ENCODE measurements around the gene EMC8.
"Not testable (repeated sequence)": the region's sequence is repeated elsewhere in the genome, so short reads cannot be mapped to it uniquely, and the experiment has no call there.

EMC8 gene

DNA sequence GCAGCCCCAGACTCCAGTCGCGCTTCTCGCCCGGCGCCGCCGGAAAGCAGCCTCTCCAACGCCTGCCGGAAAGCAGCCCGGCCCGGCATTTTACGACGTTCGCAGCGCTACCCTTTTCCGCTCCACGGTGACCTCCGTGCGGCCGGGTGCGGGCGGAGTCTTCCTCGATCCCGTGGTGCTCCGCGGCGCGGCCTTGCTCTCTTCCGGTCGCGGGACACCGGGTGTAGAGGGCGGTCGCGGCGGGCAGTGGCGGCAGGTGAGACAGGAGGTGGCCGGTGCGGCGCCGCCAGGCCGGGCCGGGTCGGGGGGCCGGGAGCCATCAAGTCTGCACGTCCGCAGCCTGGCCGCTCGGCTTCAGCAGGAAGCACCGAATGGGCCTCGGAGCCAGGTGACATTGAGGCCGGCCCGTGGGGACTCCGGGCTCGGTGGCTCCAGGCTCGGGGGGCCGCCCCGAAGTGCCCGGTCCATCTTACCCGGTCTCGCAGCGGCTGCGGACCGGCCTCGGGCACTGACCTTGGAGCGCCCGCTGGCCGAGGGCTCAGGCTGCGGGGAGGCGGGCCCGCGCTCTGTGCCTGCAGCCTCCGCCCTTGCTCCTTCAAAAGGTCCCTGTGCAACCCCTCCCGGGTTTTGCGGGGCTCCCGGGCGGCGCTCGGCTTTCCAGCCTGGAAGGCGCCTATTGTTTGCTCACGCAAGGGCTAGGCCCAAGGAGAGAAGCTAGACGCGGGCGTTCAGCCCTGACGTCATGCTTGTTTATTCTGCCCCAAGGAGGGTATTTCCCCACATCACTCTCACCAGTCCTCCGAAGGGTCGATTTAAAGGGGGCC lies at the start of gene EMC8, which contains the start of gene COX4I1:
TSS of gene EMC8 (minus strand) at position 48 of the 824 bp plus-strand sequence. CDS start 249 bp downstream, outside the sequence.
TSS of gene COX4I1 (plus strand) at position 199 of the 824 bp plus-strand sequence. CDS start 1,511 bp downstream, outside the sequence.
- peak; percentile 87 for DNase-seq

DNA sequence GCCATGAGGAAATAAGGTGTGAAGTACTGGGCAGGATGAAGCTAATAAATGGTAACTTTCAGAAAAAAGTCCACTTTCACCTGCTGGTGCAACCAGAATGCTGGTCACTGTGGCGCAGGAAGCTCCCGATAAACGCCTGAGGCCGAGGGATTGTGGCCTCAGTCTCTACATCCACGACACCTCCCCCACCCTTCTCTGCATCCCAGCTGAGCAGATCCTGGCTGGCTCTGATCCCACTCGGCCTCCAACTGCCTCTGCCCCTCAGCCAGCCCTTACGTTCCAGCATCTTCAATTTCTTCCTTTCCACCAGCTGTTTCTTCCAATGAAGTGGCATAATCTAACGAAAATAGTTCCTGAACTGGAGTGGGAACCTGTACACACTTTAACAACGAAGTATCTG lies 49.6 kb upstream of the EMC8 start:
- DNase-seq, result no peak

DNA sequence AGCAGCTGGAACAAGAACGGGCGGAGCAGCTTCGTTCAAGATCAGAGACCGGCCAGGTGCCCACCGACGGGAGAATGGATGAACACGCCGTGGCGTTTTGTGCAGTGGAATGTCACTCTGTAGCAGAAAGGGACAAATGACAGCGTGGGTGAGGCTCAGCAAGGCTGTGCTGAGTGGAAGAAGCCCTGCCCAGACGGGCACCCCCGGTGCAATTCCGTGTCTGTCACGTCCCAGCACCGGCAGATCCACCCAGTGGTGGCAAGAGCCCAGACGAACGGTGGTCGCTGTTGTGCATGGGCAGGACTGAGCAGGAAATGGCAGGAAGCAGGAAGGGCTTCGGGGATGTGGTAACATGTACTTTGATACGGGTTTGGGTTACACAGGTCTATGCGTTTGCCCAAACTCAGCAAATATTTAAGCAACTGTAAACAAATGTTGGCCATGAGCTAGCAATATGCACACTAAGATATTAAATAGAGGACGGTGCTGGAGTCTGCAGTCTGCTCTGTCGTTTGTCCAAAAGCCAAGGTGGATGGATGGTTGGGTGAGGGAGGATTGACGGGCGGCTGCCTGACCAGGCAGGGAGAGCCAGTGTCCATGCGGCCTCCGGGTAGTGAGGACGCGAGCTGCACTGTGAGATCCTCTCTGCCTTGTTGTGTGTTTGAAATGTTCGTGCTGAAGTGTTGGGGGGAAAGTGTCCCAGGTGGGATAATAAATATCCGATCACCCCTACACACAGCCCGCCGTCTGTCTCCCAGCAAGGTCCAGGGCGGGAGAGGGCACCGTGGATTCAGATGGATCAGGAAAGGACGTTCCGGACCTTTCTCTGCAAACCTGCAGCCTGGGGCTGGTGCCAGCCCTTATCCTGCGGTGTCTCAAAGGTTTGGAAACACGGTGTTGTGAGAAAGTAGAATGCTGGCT lies 48.6 kb upstream of the EMC8 start:
- no peak for DNase-seq

DNA sequence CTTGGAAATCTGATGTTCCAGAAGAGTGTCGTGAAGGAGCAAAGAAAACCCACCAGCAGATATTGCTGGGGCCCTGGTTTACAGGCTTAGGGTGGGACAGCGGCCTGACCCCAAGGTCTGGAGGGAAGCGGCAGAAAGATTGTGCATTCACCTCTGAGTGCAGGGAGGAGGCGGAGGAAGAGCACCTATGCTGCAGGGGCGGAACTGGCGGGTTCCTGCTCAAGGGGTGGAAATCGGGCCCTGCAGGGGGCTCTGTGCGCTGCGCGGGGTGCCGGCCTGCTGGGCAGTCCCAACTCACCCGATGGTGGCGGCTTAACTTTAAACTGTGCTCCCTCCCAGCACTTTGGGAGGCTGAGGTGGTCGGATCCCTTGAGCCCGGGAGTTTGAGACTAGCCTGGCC lies 47.7 kb upstream of the EMC8 start:
- no peak for DNase-seq

DNA sequence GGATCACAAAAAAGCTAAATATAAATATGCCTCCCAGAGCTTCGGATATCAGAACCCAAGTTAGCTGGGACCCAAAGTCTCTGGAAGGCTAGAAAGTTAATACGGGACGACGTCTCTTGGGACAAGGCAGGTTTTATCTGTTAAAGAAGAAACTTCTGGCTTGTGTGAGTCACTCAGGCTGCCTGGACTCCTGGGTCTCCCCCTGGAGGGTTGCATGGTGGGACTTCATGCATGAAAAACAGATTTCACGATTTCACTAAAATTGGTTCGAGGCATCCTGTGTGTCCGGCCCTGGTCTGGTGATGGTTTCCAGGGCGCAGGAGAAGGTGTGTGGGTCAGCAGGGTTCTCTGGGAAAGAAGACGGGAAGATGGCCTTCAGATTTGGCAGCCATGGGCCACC lies 47.1 kb upstream of the EMC8 start:
- no peak for DNase-seq

DNA sequence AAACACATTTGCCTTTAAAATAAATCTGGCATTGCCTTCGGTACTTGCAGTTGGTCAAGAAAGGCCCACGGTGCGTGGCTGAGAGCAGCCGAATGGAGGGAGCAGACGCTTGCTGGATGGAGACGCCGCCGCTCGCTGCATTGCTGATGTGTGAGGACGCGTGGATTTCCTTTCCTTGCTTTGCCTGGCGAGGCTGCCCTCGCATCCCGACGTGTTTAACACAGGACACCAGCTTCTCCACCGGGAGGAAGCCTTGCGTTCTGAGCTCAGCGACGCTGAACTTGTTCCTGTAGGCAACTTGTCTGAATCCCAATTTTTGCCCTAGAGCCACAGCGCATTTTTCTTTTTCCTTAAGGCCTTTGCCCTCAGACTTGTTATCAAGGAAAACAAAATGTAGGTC lies 45.9 kb upstream of the EMC8 start:
- no peak for DNase-seq

DNA sequence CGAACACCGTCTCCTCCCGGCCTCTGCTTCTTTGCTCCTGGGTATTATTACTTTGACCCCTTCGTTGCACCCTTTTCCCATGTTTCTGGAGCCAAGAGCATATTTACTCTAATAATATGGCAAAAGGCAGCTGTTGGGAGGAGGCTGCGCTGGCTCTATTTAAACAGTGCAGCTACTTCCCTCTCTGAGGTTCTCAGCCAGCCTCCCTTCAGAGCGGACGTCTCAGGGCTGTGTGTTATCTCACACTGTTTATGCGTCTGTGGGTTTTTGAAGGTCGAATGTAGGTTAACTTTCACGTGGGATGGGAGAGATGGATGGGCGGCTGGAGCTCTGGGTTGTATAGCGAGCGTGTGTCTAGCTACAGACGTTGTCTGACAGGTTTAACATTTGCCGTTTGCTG lies 45.4 kb upstream of the EMC8 start:
- peak; percentile 69 for DNase-seq

DNA sequence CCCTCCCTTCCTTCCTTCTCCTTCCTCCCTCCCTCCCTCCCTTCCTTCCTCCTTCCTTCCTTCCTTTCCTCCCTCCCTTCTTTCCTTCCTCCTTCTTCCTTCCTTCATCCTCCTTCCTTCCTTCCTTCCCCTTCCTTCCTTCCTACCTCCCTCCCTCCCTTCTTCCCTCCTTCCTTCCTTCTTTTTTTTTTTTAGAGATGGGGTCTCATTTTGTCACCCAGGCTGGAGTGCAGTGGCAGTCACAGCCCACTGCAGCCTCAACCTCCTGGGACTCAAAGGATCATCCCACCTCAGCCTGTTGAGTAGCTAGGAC lies 44.8 kb upstream of the EMC8 start:
- no peak for DNase-seq

DNA sequence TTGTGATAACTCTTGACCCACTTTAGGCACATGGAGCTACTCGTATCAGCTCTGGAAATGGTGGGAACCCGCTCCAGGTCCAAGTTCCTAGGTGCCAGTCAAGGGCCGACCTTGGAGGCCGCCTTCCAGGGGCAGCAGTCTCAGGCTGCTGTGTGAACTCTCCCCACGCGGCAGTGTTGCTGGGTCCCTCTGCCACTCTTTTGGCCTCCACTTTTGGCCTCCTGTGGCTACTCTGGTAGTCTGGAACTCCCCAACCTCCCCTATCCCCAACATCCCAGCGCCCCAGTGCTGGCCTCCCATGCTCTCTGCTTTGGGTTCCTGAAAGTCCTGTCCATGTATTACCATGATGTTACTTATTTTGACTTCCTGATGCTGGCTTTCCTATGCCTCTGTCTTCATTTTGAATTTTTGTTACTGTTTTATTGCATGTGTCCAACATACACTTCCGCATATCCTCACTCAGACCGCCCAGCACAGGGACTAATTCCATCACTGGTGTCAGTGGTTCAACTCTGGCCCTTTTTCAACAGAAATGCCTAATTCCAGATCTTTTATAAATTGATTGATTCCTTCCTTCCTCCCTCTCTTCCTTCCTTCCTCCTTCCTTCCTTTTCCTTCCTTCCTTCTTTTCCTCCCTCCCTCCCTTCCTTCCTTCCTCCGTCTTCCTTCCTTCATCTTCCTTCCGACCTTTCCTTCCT lies 44.3 kb upstream of the EMC8 start:
- no peak for DNase-seq

DNA sequence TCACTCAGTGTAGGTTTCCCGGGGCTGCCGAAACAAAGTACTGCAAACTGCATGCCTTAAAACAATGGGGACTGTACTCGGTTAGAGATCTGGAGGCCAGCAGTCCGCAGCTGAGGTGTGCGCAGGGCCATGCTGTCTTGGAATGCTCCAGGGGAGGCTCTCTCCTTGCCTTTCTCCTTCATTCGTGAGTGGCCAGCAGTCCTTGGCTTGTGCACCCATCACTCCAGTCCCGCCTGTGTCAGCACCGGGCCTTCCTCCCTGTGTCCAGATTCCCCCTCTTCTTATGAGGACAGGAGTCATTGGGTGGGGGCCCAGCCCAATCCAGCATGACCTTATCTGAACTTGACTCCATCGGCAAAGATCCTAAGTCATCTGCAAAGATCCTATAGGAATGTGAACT lies 43.5 kb upstream of the EMC8 start:
- no peak for DNase-seq

DNA sequence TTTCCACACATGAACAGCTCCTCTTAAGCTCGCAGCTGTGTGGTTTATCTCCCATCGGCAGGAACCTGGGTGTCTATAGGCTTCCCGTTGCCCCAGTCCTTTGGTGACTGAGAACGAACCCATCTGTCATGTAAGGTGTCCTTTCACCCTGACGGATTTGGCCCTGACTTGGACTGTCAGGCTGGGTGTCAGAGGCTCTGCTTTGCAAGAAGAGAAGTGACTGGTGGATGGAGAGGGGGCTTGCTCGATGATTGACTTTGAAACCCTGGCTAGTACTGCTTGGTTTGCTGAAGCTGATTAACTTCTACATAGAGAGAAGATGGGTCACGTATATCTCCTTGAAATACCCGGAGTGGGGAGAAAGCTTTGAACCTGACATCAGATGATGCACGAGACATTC lies 43.1 kb upstream of the EMC8 start:
- DNase-seq, result no peak

DNA sequence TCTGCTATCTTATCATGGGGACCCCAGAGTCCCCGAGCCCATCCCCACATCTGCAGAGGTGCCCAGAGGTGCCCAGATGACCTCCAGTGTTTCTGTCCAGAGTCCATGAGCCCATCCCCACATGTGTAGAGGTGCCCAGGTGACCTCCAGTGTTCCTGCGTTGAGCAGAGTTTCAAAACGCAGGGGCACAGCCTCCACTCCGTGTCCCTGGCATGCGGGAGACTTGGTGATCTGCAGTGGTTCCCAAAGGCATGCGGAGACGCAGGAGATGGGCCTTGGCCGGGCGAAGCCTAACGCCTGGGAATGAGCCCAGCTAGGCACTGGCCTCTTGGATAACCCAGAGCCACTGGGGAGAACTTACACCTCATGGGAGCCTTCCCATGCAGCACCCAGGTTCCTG lies 41.5 kb upstream of the EMC8 start:
- DNase-seq, result no peak

DNA sequence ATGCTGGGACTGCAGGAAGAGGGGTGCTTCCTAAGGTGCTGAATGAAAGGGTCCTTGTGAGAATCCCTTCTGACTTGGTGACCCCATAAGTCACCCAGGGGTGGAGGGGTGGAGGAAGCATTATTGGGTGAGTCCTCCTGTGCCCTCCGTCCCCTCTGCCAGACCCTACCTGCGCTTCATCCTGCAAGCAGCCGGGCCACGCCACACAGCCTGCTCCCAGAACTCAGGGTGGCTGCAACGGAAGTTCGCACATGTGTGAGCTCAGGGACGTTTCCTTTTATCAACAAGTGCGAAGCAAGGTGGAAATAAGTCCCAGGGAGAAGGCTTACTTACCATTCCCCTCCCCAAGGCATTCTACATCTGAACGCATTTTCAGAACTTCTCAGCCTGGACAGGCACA lies 41.1 kb upstream of the EMC8 start:
- DNase-seq, result no peak

DNA sequence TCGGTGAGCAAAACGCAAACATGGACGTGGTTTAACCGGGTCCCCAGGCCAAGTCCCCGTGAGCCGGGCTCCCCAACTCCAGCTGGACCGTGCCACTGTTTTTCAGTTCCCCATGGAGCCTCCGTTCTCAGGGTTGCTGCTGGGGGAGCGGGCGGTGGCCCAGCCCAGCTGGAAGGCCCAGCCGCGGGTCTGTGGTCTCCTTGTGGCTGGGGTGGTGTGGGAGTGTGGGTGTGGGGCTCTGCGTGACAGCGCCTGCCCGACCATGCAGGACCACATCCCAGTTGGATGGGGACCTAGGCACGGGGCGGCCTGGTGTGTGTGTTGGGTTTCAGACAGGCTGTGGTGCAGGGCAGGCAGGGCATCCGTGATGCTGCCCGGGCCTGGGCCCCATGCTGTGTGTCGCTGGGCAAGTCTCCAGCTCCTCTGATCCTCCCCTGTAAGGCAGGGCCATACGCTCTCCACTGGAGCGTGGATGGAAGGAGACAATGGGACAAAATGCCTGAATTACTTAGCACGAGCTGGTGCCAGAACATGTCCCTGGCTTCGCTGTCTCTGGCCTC lies 40.4 kb upstream of the EMC8 start:
- peak; percentile 90 for DNase-seq

DNA sequence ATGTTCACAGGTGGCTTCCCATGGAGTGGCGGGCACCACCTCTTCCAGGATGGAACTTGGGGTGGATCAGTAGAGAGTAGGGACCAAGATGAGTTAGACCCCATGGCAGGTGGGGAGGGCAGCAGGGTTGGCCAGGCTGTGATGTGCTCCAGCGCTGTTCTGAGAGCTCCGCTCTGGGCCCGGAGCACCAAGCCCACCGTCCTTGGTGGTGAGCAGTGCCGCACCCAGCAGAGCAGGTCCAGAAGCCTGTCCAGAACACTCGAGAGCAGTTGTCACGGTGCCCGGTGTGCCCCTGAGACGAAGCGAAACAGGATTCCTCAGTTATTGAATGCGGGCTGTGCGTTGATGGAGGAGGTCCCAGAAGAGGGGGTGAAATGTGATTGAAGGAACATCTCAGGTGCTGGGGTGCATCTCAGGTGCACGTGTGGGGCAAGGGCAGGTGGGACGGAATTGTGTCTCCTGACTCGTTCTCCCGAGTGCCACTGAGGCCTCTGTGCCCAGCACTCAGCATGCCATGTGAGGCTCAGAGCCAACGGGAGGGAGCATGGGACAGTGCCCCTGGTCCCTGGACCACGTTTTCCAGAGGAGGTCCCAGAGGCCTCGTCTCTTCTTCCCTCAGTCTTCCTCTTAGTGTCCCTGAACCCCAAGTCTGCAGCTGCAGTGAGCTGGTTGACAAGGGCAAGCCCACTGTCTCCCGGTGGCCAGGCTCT lies 39.7 kb upstream of the EMC8 start:
- DNase-seq, result no peak

DNA sequence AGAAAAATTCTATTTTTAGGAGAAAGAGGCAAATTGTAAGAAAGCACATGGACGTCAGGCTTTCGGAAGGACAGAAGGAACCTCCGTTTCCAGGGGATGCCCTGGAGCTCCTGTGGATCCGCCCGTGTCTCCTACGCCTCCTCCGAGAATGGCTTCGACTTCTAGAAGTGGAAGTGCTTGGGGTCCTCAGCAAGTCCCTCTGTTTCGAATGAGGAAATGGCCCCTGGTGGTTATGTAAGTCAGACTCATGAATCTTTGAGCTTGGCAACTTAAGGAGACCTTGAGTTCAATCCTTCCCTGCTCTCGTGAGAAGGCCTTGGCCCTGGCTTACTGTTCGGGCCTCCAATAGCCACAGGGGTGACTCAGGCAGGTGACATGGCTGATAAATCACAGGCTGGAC lies 39.0 kb upstream of the EMC8 start:
- peak; percentile 99 for DNase-seq

DNA sequence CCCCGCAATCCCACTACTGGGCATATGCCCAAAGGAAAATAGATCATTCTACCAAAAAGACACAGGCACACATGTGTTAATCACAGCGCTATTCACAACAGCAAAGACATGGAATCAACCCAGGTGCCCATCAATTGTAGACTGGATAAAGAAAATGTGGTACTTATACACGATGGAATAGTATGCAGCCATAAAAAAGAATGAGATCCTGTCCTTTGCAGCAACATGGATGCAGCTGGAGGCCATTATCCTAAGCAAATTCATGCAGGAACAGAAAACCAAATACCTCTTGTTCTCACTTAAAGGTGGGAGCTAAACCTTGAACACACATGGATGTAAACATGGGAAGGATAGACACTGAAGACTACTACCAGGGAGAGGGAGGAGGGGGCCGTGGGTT lies 38.3 kb upstream of the EMC8 start:
- not testable (repeated sequence) for DNase-seq

DNA sequence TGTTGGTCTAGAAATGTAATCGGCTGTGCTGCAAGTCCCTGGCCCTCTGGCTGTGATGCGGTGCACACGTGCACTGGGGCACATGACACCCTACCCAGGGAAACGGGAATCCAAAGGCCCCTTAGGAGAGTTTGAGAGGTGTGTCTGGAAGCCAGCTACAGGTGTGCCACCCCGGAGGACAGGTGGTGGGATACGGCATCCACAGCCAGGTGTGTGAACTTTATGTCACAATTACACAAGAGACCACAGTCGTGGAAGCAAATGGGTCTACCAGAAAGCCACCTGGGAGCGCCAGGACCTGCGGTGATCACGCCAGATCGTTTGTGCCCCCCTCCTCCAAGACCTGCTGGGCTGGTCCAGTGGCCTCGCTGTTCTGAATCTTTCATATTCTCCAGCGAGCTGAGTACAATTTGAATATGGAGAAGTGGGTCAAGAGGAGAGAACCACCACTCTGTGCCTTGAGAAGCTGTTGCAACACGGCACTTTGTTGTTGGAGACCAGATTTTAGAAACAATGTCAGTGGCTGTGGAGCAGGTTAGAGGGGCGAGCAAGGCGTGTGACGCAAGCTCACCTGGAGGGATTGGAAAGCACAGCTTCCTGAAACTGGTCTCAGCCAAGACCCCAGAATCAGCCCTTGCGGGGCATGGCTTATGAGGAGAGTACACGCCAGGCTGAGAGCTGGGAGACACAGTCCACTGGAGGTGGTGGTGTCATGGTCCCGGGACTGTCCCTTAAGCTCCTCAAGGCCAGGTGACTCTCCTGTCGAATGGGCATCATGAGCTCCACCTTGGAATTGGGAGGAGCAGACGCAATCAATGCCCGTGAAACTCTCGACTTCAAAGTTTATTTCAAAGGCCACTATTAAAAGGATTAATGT lies 37.6 kb upstream of the EMC8 start:
- peak; percentile 57 for DNase-seq

DNA sequence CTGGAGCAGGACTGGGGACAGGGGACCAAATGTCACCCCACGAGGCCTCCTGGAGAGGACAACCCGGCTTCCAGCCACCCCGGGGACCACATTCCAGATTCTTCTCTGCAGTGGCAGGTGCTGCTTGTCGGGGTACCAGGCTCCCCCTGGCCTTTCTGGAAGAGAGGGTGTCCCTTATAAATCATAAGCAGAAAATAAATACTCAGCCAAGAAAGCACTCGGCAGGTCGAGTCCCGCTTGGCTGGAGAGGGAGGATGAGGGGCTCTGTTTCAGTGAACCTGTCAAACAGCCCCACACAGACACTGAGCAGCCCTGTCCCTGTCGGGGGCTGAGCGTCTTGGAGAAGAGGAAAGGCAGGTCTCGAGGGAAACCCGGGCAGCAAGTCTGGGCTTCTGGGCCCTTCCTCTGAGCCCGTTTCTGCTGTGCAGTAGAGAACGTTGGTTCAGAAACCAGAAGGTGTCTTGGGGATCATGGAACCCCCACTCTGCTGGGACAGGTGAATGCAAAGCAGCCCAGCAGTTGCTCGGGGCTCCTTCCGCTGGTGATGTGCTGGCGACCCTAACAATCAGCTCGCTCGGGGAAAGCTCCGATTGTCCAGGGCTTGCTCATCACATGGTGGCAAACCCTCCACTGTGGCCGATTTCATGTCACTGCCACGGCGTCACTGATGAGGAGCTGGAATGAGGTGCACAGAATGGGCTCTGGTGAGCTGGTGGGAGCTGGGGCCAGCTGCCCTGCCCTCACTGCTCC lies 36.8 kb upstream of the EMC8 start:
- no peak for DNase-seq

DNA sequence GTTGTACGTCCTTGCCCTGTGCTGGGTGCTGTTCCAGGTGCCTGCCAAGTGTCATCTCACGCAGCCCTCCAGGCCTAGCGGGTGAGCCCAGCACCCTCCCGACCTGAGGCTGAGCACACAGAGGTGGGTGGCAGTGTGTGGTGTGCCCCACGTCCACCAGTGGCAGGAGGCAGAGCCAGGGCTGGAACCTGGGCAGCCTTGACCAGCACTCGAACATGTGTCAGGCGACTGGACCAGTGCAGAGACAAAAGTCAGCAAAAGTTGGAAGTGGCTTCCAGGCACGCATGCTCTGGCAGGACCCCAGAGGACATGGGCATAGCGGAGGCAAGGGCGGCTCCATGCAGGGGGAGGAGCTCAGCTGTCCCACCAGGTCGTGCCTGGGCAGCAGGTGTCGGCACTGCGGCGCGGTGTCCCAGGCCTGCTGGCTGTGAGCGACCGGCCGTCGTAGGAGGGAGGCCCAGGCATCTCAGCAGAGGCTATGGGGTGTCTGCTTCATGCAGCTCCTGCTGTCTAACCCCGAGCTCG lies 35.9 kb upstream of the EMC8 start:
- DNase-seq, result no peak
